HepG2 (cell line): ENCODE results near the gene HES1. TPM values are rescaled to one million over a fixed set of nuclear protein-coding genes. Genes with fewer than 3 reads are reported as not detected.

ENCODE experiments used
- DNMT3B ChIP-seq: conservative IDR thresholded peaks from 2 replicates; pipeline ENCODE4 v1.6.1; 2016; ENCODE audit warnings: missing biosample characterization, control low read depth
- HES4 ChIP-seq: sonication (generic); formaldehyde crosslinking; IDR thresholded peaks from 2 replicates; pipeline ENCODE4 v1.9.0; 2021; ENCODE audit warnings: mild to moderate bottlenecking, missing genetic modification reagents, borderline replicate concordance
- HNF1B ChIP-seq: sonication (generic); formaldehyde crosslinking; IDR thresholded peaks from 2 replicates; pipeline ENCODE4 v1.5.1; 2020; ENCODE audit warnings: mild to moderate bottlenecking, moderate library complexity, missing genetic modification reagents
- POLR2G ChIP-seq: fragments of 200-400 bp; formaldehyde crosslinking; IDR thresholded peaks from 2 replicates; pipeline ENCODE4 v1.6.1; 2018; ENCODE audit warnings: mild to moderate bottlenecking, low read depth, low read length, moderate library complexity
- RBM39 ChIP-seq: fragments of 200-400 bp; formaldehyde crosslinking; IDR thresholded peaks from one replicate; pipeline ENCODE4 v1.6.1; 2018; ENCODE audit warnings: antibody characterized with exemption, mild to moderate bottlenecking, low read depth, low read length; ENCODE audit not compliant: poor library complexity, severe bottlenecking
- RELA ChIP-seq: sonication (generic); formaldehyde crosslinking; IDR thresholded peaks from 2 replicates; pipeline ENCODE4 v1.4.0; 2020; ENCODE audit warnings: missing genetic modification reagents
- STAT6 ChIP-seq: sonication (generic); formaldehyde crosslinking; IDR thresholded peaks from 2 replicates; pipeline ENCODE4 v1.4.0; 2020; ENCODE audit warnings: missing genetic modification reagents, mild to moderate bottlenecking, borderline replicate concordance
- TAF1 ChIP-seq: sonication (generic); formaldehyde crosslinking; IDR thresholded peaks from 2 replicates; pipeline ENCODE4 v1.4.0; 2020; ENCODE audit warnings: missing genetic modification reagents
- TIGD3 ChIP-seq: sonication (generic); formaldehyde crosslinking; IDR thresholded peaks from 2 replicates; pipeline ENCODE4 v1.5.1; 2020; ENCODE audit warnings: mild to moderate bottlenecking, missing genetic modification reagents, borderline replicate concordance
- TSC22D2 ChIP-seq: sonication (generic); formaldehyde crosslinking; IDR thresholded peaks from 2 replicates; pipeline ENCODE4 v1.5.1; 2020; ENCODE audit warnings: missing genetic modification reagents, mild to moderate bottlenecking, borderline replicate concordance
- ZNF383 ChIP-seq: sonication (generic); formaldehyde crosslinking; IDR thresholded peaks from 2 replicates; pipeline ENCODE4 v1.4.0; 2020; ENCODE audit warnings: missing genetic modification reagents, mild to moderate bottlenecking, borderline replicate concordance
- ZNF431 ChIP-seq: sonication (generic); formaldehyde crosslinking; IDR thresholded peaks from 2 replicates; pipeline ENCODE4 v1.9.0; 2022; ENCODE audit warnings: missing genetic modification reagents, low read depth, mild to moderate bottlenecking, borderline replicate concordance
- ZNF510 ChIP-seq: sonication (generic); formaldehyde crosslinking; IDR thresholded peaks from 2 replicates; pipeline ENCODE4 v1.4.0; 2020; ENCODE audit warnings: low read depth, mild to moderate bottlenecking, missing genetic modification reagents
- ZNF740 ChIP-seq: sonication (generic); formaldehyde crosslinking; IDR thresholded peaks from 2 replicates; pipeline ENCODE4 v1.4.0; 2020; ENCODE audit warnings: missing genetic modification reagents
- ZNF747 ChIP-seq: sonication (generic); formaldehyde crosslinking; IDR thresholded peaks from 2 replicates; pipeline ENCODE4 v1.8.1; 2023; ENCODE audit warnings: missing genetic modification reagents, mild to moderate bottlenecking, borderline replicate concordance
- ZSCAN29 ChIP-seq: sonication (generic); formaldehyde crosslinking; conservative IDR thresholded peaks from 2 replicates; pipeline ENCODE4 v1.4.0; 2020; ENCODE audit warnings: mild to moderate bottlenecking, missing genetic modification reagents
- polyA plus RNA-seq, 8 experiments: library from polyadenylated mRNA; depleted of rRNA in 3 of 8; stranded (reverse) in 7 of 8; unstranded in 1 of 8; fragments of >200 nt; fragmentation: Illumina TruSeq in 4 of 8; extraction: Trizol in 4 of 8; gene quantifications; 2 replicates each; pipeline versions ENCODE4 v1.2.1 to v1.2.3, GENCODE V29; 2011 to 2016; ENCODE audit warnings: low read depth in 4 of 8, missing spikeins in 1 of 8, mixed read lengths in 1 of 8; ENCODE audit not compliant: insufficient read depth in 1 of 8
- total RNA-seq, 5 experiments: library from RNA; depleted of rRNA; stranded (reverse); fragments of >200 nt; fragmentation: Illumina TruSeq; extraction: Trizol; gene quantifications; 2 replicates each; pipeline ENCODE4 v1.2.3, GENCODE V29; 2016; ENCODE audit warnings: low read depth in 1 of 5

Gene HES1
- total and polyA plus RNA-seq, 2 of the 13 experiments (the other 11 are each of a cell fraction or from before 2014, with no cell fraction given), result 15.4 to 19.8 TPM

- no peak for TF ChIP-seq ZNF383 (CRISPR knock-in tag)
- TF ChIP-seq ZSCAN29 (CRISPR knock-in tag), result 0 out of 2 replicates have a peak, but pooled peaks have one; percentile 24
- TF ChIP-seq RELA (CRISPR knock-in tag), result no peak
- 0 out of 2 replicates have a peak, but pooled peaks have one; percentile 66 for TF ChIP-seq ZNF510 (CRISPR knock-in tag)
- TF ChIP-seq STAT6 (CRISPR knock-in tag), result no peak
- TF ChIP-seq ZNF747 (CRISPR knock-in tag), result peak; percentile 73; the same call in 1 of the 2 replicates
- no peak for TF ChIP-seq TAF1 (CRISPR knock-in tag)
- TF ChIP-seq DNMT3B (CRISPR knock-in tag), result no peak
- no peak for TF ChIP-seq RBM39
- no peak for TF ChIP-seq TIGD3
- peak; percentile 98 for TF ChIP-seq HNF1B (CRISPR knock-in tag)
- TF ChIP-seq ZNF740 (CRISPR knock-in tag), result no peak
- TF ChIP-seq ZNF431 (CRISPR knock-in tag), result no peak
- TF ChIP-seq TSC22D2 (CRISPR knock-in tag), result no peak
- TF ChIP-seq HES4 (CRISPR knock-in tag), result no peak
- TF ChIP-seq POLR2G, result no peak
Observed at GRCh38 chr3:194112120-194113106, 23.5 kb upstream of the HES1 start (continued).
